HG03432 (cell line): ENCODE data around the gene BCAN.
"Not testable (repeated sequence)": the region's sequence is repeated elsewhere in the genome, so short reads cannot be mapped to it uniquely, and the experiment has no call there.

Experiments used
- ATAC-seq: cut with Tn5 transposase; IDR thresholded peaks from one replicate; pipeline ENCODE4 v1.9.1; 2021; ENCODE audit warnings: mild to moderate bottlenecking, moderate library complexity; ENCODE audit not compliant: unreplicated experiment

BCAN gene

DNA sequence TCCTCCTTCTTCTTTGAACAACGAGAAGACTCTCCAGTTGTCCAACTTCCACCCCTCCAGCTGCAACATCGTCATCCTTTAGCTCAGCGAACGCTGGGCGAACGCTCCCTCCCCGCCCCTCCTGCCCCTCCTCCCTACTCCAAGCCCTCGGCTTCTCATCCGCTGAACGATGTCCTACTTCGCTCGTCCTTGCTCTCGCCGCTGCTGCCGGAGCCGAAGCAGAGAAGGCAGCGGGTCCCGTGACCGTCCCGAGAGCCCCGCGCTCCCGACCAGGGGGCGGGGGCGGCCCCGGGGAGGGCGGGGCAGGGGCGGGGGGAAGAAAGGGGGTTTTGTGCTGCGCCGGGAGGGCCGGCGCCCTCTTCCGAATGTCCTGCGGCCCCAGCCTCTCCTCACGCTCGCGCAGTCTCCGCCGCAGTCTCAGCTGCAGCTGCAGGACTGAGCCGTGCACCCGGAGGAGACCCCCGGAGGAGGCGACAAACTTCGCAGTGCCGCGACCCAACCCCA, at the start of gene BCAN:
TSS of gene BCAN (plus strand) at position 357 of the 504 bp plus-strand sequence. CDS start 3,938 bp downstream, outside the sequence.
- ATAC-seq: no peak

DNA sequence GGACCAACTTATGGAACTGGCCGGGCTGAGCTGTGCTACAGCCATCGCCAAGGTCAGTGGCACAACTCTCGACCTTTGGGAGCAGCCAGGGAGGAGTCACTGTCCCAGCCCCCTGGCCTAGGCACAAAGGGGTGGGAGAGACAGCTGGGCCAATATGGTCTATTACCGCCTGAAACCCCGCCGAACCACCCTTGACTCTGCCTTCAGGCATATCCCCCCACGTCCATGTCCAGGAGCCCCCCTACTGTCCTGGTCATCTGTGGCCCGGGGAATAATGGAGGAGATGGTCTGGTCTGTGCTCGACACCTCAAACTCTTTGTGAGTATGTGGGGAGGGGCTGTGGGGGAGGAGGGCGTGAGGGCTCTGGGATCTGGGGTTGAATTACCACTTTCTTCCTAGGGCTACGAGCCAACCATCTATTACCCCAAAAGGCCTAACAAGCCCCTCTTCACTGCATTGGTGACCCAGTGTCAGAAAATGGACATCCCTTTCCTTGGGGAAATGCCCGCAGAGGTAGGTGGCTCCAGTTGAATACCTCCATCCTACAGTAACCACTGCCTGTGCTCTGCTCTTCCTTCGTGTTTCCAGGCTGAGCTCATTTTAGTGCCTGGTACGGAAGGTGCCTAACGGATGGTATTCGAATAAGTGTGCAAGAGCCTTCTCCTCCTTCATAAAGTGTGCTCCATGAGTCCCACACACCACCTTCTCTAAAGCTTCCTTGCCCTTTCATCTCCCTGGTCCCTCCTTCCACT, 49.6 kb upstream of the BCAN start:
- ATAC-seq: no peak

GRCh38 chr1:156592910-156593660, 48.8 kb upstream of the BCAN start:
- no peak for ATAC-seq

DNA sequence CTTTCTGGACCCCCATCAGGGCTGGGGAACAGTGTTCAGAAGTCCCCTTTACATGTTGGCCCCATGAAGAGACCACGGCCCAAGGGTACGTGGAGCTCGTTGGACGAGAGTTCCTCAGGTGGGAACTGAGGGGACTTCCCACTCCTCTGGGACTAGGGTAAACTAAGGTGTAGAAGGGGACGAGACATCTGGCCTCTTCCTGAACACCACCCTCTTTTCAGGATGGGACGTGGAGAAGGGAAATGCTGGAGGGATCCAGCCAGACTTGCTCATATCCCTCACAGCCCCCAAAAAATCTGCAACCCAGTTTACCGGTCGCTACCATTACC, 48.3 kb upstream of the BCAN start:
- no peak for ATAC-seq

DNA sequence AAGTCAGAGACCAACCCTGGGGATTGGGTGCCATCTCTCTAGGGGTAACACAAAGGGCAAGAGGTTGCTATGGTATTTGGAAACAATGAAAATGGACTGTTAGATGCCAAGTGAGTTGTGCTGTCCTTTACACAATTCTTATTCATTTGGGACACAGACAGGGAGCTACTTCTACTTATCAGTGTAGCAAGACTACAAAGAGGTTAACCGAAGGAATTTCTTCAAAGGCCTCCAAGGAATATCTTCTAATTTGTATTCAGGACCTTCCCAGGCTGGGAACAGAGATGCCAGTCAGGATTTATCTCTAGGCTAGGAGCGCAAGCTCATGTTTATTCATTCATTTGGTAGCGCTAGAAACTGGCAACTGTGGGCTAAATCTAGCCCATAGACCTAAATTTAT, 47.7 kb upstream of the BCAN start:
- no peak for ATAC-seq

- ATAC-seq: no peak
Observed at GRCh38 chr1:156595016-156595415, 46.9 kb upstream of the BCAN start.

DNA sequence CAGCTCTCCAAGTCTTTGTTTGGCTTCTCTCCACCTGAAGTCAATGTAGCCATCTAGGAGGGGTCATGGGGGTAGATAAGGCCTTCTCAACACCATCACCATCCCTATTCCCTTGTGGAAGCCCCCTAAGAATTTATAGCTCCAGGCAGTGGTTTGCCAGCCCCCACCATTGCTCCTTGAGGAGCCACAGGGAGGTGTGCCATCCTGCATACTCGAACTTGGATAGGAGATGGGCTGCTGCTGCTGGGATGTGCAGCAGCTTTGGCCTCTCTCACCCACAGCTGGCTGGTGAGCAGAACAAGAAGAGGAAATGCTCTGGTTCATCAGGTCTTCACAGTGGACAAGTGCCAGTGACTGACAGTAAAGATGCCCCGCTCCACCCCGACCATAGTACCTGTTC, 45.5 kb upstream of the BCAN start:
- no peak for ATAC-seq

GRCh38 chr1:156598125-156598524, 43.8 kb upstream of the BCAN start:
- no peak for ATAC-seq

GRCh38 chr1:156598731-156599432, 43.0 kb upstream of the BCAN start:
- ATAC-seq: no peak

DNA sequence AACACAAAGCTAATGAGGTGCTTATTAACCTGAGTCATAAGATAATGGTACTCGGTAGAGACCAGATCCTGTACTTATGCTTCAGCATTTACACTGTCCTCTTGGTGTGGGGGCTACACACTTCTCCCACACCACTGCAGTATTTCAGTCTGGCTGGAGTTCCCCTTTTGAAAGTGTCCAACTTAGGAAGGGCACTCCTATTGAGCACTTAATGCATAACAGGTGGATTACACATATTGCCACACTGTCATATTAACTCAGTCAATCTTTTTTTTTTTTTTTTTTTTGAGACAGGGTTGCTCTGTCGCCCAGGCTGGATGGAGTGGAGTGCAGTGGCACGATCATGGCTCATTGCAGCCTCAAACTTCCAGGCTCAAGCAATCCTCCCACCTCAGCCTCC, 42.1 kb upstream of the BCAN start:
- no peak for ATAC-seq

DNA sequence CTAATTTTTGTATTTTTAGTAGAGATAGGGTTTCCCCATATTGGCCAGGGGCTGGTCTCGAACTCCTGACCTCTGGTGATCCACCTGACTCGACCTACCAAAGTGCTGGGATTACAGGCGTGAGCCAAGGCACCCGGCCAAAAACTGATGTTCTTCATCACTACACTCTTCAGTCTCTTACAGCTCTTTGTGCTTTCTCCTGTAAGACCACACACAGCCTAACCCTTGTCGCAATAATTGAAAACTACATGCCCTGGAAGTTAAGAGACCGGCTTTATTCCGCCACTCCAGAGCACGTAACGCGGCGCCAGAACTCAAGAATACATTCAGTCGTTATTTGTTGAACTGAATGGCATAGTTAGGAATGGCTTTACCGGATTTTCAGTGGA, 41.2 kb upstream of the BCAN start:
- peak; percentile 5 for ATAC-seq

GRCh38 chr1:156601122-156601830, 40.6 kb upstream of the BCAN start, which contains the start of gene GPATCH4:
TSS of gene GPATCH4 (minus strand) at chr1:156601479.
- ATAC-seq: peak; percentile 68

- no peak for ATAC-seq
Observed at GRCh38 chr1:156601892-156602291, 40.0 kb upstream of the BCAN start.

GRCh38 chr1:156602557-156602993, 39.3 kb upstream of the BCAN start:
- no peak for ATAC-seq

- ATAC-seq: not testable (repeated sequence)
Observed at GRCh38 chr1:156607344-156607743, 34.6 kb upstream of the BCAN start.

GRCh38 chr1:156608036-156608674, 33.8 kb upstream of the BCAN start:
- ATAC-seq: peak; percentile 74

GRCh38 chr1:156608981-156609380, 32.9 kb upstream of the BCAN start:
- no peak for ATAC-seq

DNA sequence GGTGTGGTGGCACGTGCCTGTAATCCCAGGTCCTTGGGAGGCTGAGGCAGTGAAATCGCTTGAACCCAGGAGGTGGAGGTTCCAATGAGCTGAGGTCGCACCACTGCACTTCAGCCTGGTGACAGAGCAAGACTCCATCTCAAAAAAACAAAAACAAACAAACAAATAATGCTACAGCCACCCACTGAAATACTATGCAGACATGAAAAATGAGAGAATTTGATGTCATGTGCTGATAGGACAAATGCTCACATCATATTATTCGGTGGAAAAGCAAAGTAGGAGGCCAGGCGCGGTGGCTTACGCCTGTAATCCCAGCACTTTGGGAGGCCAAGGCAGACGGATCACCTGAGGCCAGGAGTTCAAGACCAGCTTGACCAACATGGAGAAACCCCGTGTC, 31.8 kb upstream of the BCAN start:
- ATAC-seq: not testable (repeated sequence)

- ATAC-seq: no peak
Observed at GRCh38 chr1:156612666-156613065, 29.3 kb upstream of the BCAN start.

- ATAC-seq: no peak
Observed at GRCh38 chr1:156615946-156616345, 26.0 kb upstream of the BCAN start.
